ENCODE measurements around the gene STAT3.

- TF ChIP-seq CTCF (IDR thresholded peaks at IDR 0.05; ENCODE audit: poor library complexity), result no peak
- TF ChIP-seq EZH2 (IDR thresholded peaks at IDR 0.05; ENCODE audit: borderline replicate concordance), result no peak
Observed at GRCh38 chr17:42341568-42341967, 46.7 kb downstream of the STAT3 start.

Measured in hepatocyte (in vitro differentiated cells).